HL-60/S4 (cell line): ENCODE data around the gene ABCC1.
"Not testable (repeated sequence)": the region's sequence is repeated elsewhere in the genome, so short reads cannot be mapped to it uniquely, and the experiment has no call there.

Experiments used
- in situ Hi-C: fragments of 300-500 bp; cut with MboI; formaldehyde crosslinking; loops from 2 replicates; pipeline ENCODE4 v1.14.3; 2022; ENCODE audit warnings: low sequenced_read_pairs

The ABCC1 gene

DNA sequence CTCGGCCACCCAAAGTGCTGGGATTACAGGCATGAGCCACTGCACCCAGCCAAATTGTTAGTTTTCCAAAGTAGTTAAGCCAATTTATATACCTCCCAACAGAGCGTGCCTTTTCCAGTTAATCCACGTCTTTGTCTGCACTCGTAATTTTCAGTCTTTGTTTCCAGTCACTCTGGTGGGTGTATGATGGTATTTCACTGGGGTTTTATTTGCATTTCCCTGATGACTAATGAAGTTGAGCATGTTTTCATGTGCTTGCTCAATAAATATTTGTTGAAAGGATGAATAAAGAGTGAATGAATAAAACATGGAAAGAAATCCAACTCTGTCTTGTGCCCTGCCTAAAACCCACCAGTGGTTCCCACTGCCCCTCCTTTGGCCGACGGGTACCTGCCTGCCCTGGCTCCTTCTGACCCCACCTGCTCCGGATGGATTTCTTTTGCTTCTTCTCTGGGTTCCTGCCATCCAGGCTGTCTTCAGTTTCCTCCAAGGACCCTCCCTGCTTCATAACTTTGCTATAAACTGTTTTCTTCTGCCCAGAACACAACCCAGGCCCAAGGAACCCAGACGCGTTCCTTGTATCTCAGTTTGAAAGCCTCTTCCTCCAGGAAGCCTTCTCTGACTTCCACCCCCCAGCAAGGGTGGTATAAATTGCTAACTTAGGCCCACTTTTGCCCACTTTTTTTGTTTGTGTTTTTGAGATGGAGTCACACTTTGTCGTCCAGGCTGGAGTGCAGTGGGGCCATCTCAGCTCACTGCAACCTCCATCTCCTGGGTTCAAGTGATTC is 3.0 kb upstream of the ABCC1 start:
- in situ Hi-C loops = no loop called here

DNA sequence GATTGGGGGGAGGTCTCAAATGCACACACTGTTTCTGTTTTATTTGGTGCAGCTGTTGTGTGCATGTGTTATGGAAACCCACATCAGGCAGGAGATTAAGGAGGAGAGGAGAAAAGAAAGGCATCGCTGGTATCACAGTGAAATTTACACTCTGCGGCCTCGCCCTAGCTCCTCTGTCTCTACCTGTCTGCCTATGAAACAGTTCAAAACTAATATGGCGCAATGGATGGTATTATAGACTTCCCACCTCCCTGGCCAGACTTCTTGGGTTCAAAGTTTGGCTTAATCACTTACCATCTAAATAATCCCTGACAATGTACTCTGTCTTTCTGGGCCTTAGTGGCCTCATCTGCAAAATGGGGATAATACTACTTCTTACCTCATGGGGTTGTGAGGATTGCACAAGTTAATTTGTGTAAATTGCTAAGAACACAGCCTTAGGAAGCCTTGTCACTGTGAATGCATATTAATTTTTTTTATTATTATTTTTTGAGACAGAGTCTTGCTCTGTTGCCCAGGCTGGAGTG is 1.4 kb upstream of the ABCC1 start:
- in situ Hi-C loops = no loop called here

DNA sequence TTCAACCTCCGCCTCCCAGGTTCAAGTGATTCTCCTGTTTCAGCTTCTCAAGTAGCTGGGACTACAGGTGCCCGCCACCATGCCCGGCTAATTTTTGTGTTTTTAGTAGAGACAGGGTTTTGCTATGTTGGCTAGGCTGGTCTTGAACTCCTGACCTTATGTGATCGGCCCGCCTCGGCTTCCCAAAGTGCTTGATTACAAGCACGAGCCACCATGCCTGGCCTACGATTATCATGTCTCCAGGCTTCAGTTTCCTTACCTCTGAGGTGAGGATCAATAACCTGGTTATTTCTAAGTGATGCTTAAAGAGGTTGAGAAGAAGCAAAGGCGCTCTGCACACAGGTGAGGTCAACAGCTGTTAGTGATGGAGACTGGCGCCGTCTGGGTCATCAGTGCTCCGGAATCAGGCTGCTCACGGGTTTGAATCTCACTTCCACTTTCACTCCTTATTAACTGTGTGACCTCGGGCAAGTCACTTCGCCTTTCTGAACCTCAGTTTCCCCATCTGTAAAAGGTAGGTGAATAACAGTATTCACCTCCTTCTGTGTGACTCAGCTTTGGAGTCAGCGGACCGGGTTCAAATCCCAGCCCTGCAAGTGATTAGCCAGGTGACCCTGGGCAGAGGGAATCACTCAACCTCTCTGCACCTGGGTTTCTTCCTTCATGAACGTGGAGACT is 745 bp upstream of the ABCC1 start:
- in situ Hi-C loops = no loop called here

DNA sequence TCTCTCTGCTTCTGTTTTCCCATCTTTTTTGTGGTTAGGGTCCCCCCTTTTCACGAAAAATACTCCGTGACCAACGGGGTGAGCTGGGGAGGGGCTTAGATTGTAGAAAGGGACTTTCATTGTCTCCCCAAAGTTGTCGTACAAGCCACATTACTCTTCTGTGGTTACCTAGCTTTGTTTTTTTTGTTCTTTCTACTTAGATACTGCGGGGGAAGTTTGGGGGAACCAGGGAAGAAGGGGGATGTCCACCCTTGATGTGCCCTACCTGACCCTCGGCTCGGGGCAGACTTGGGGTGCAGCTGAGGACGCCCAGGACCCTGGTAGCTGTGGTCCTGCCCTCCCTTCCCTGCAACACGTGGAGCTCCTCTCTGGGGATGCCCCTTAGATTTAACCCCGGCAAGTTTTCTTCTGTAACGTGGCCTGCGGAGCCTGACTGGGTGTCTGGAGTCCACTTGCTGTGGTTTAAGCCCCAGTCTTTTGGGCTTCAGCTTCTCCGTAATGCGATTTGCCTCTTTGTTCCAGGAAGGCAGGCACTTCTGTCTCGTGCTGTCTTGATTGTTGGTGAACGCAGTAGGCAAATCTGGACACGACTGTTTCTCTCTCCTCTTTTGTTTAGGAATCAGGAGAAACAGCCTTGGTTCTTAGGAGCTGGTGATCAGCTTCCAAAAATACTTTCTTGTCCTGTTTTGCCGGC is 892 bp downstream of the ABCC1 start:
- in situ Hi-C loops = no loop called here

DNA sequence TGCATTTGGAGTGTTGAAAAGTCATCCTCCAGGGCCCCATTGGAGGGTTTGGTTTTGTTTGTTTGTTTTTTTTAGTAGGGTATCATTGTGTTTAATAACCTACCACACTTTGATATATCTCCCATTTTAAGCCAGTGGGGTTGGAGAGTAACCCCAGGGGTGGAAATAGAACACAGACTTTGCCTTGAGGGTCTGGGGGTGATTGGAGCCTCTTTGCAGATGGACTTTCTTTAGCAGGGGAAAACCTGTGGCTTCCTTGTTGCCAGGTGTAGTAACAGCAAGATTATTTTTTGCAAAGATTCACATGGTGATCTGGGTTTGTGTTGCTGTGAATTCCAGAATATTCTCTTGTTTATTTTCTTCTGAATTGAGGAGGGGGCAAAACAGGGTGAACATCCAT is 1.5 kb downstream of the ABCC1 start:
- in situ Hi-C loops = no loop called here

DNA sequence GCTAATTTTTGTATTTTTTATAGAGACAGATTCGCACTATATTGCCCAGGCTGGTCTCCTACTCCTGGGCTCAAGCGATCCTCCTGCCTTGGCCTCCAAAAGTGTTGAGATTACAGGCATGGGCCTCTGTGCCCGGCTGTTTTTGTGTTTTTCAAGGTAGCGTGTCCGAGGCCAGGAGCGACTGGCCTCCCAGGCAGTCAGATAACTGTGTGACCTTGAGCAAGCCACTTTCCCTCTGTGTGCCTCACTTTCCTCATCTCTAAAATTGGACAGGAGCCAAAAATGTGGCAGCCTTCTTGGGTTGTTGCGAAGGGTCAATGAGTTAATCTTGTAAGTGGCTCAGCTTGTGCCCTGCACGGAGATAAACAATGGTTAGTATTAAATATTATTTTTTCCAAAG is 2.4 kb downstream of the ABCC1 start:
- in situ Hi-C loops = no loop called here

DNA sequence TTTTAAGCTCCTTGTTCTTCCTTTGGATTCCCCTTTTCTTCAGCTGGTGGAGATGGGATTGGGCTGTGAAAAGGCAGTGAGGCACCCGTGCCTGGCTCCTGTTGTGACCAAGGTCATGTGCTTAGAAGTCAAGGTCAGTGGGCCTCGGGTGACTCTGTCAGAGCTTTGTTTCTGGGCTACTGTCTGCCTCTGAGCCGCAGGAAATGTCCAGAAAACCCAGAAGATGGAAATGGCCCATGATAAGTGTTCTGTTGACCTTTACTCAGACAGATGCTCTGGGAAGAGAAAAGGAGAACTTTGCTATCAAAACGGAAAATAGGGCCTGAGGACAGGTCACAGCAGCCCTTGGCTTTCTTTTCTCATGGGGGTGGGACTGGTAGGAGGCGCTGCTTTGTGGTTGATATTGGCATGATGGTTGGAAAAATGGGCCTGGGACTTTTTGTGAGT is 2.9 kb downstream of the ABCC1 start:
- in situ Hi-C loops = no loop called here

DNA sequence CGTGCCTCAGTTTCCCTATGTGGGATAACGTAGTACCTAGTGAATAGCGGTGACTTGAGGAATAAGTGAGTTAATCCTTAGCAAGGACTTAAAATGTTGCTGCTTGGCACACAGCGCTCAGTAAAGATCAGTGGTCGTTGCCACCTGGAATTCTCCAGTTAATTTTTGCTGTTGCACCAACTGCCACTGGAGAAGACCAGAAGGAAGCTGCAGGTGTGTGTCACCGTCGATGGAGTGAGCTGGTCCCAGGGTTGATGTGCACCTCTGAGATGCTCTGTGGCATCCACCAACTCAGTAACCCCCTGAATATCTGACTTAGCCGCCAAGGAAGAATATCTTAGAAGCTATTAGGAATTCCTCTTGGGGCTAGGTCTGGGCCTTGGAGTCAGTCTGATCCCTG is 4.1 kb downstream of the ABCC1 start:
- in situ Hi-C loops = no loop called here

DNA sequence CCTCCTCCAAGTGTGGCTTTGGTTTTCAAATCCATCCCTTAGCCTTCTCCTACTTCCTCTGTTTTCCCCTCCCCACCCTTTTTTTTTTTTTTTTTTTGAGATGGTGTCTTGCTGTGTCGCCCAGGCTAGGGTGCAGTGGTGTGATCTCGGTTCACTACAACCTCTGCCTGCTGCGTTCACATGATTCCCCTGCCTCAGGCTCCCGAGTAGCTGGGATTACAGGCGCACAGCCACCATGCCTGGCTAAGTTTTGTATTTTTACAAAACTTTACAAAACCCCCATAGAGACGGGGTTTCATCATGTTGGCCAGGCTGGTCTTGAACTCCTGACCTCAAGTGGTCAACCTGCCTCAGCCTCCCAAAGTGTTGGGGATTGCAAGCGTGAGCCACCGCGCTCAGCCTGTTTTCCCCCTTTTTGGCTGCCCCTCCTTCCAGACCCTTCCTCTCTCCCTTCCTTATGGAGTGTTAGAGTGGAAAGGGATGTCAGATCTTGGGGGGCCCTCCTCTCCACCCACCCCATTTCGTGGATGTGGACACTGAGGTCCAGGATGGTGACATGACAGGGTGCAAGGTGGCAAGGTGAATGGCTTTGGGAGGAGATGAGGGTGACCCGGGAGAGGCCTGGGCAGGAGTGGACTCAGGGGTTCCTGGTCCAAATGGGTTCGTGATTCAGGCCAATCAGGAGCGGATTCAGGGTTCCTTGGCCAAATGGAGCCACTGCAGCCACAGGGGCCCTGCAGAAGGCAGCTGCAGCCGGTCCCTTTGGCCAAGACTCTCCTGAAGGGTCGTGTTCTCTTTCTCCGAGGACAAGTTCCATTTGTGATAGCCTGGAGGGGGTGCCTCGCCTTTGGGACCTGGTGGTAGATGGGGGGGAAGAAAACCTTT is 4.8 kb downstream of the ABCC1 start:
- in situ Hi-C loops = no loop called here

DNA sequence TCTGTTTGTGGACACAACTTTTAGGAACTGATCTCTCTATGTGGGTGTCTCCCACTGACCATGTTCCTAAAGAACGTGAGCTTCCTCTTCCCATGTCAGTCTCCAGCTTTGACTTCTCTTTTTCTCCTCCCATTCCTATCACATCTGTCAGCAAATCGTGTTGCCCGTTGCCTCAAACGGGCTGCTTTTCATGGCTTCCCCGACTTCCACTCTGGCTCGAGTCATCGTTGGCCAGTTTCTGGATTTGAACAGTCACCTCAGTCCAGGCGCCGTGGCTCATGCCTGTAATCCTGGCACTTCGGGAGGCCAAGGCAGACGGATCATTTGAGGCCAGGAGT is 5.4 kb downstream of the ABCC1 start:
- in situ Hi-C loops = no loop called here

DNA sequence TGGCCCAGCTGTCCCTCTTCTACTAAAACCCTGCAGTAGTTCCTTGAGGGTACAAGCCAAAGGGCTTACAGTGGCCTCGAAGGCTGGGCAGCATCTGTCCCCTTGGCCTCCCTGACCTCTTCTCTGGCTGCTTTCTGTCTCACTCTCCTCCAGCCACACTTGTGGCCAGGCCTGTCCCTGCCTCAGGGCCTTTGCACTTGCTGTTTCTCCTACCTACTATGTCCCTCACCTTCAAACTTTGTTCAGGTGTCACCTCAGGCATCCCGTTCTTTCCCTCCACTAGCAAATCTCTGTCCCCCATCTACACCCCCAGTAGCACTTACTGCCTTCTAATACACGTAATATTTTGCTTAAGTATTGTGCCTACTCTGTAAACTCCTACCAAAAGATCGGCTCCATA is 6.0 kb downstream of the ABCC1 start:
- in situ Hi-C loops = no loop called here

DNA sequence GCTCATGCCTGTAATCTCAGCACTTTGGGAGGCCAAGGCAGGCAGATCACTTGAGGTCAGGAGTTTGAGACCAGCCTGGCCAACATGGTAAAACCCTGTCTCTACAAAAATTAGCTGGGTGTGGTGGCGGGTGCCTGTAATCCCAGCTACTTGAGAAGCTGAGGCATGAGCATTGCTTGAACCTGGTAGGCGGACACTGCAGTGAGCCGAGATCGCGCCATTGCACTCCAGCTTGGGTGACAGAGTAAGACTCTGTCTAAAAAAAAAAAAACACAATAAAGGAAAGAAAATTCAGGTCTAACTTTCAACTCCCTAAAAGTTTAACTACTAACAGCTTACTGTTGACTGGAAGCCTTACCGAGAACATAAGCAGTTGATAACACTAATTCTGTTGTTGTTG is 6.7 kb downstream of the ABCC1 start:
- in situ Hi-C loops = not testable (repeated sequence)

DNA sequence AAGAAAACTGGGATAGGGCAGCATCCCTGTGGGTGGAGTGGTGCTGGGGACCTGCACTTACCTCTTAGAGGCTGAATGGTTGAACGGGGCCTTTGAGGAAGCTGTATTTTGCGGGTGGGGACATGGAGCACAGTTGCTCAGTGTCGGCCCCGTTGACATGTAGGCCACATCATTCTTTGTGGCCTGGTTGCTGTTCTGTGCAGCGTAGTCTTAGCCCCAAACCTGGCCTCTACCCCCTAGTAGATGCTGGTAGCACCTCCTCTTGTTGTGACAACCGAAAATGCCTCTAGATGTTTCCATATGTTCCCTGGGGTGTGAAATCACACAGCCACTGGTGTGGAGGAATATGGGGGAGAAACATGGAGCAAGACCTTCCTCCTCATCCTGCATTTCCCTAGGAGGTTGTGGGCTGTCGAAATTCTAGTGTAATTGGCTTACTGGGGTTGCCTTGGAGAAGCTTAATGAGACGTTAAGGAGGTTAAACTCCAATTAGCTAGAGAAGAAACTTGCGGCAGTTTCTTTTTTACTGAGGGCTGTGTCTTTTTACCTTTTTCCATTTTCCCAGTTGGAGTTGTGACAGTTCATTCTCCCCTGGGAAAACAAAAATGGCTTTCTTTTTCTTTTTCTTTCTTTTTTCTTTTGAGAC is 9.4 kb downstream of the ABCC1 start:
- in situ Hi-C loops = no loop called here

DNA sequence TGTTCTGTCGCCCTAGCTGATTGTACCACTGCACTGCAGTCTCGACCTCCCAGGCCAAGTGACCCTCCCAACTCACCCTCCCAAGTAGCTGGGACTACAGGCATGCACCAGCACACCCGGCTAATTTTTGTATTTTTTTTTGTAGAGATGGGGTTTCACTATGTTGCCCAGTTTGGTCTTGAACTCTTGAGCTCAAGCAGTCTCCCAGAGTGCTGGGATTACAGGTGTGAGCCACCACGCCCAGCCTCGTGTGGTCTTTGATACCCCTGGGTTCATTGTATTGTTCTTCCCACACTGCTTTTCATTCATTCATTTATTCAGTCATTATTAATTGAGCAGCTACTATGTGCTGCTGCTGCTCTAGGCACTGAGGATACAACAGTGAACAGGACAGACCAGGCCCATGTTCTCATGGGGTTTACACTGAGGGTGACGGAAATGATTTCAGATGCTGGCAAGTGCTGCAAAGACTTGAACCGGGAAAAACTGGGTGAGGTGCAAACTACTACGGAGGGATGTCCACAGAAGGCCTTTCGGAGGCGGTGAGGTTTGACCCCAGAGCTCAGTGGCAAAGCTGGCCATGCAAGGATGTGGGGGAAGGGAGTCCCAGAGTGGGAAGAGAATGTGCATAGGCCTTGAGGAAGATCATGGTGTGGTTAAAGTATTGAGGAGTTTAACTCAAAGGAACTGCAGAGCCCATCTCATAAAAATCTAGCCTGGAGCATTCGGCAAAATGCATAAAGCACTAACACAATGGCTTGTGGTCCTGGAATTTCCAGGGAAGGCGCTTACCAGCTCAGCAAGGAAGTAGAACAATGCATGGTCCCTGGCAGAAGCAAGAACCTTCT is 10.9 kb downstream of the ABCC1 start:
- in situ Hi-C loops = no loop called here

DNA sequence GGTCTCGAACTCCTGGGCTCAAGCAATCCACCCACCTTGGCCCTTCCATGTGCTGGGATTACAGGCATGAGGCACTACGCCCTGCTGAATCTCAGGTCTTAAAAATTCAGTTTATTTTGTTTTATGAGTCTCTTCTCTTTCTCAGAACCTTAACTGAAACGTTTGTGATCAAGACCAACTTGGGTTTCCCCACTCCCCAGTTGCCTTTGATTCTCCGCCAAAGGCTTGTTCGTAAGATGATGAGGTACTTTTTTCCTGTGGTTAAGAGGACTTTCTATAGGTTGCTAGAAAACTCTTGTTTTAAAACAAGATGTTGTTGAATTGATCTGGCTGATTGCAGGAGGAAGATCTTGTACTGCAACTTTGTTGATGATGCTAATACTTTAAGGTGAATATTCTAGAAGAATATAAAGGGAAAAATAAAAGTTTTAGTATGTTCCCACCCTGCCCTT is 11.7 kb downstream of the ABCC1 start:
- in situ Hi-C loops = no loop called here

DNA sequence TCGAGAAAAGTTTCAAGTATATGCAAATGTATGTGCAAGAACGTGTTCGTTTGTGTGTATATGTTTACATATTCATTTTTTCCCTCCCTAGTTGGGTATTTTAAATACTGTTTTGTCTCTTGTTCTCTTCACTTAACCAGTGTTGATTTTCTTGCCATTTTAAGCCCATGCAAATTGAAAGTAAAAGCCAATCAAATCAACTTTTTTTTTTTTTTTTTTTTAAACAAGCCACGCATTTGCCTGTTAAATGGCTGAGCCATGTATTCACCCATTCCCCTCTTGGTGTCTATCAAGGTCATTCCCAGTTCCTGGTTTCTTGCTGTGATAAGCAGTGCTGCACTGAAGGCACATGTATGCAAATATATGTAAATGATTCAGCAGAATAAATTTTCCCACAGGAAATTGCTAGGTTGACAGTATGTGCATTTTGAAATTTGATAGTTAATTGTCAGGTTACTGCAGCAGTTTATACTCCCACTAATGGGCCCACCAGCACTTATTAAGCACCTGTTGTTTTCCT is 12.2 kb downstream of the ABCC1 start:
- in situ Hi-C loops = no loop called here

DNA sequence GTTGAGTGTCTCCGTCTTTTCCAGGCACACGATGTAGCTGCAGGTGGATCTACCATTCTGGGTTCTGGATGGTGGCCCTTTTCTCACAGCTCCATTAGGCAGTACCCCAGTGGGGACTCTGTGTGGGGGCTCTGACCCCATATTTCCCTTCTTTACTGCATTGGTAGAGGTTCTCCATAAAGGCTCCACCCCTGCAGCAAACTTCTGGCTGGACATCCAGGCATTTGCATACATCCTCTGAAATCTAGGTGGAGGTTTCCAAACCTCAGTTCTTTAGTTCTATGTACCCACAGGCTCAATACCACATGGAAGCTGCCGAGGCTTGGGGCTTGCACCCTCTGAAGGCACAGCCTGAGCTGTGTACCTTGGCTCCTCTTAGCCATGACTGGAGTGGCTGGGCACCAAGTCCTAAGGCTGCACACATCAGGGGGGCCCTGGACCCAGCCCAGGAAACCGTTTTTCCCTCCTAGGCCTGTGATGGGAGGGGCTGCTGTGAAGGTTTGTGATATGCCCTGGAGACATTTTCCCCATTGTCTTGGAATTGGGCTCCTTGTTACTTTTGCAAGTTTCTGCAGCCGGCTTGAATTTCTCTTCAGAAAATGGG is 14.0 kb downstream of the ABCC1 start:
- in situ Hi-C loops = no loop called here

DNA sequence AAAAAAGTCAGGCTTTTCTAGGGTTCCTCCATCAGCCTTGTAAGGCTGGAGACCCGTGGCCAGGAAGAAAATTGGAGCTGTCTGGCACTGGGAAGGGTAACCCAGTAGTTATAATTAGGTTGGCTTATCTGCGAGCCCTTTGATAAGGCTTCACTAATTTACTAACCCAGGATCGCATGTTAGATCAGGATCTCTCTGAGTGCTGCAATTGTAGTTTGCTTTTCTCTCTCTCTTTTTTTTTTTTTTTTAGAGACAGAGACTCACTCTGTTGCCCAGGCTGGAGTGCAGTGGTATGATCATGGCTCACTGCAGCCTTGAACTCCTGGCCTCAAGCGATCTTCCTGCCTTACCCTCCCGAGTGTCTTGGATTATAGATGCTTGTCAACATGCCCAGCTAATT is 17.0 kb downstream of the ABCC1 start:
- in situ Hi-C loops = no loop called here
